ENCODE data around the gene ADGRG1.
A peak's percentile ranks its signal among the peaks of the same experiment; 100 is the strongest.

Gene ADGRG1

DNA sequence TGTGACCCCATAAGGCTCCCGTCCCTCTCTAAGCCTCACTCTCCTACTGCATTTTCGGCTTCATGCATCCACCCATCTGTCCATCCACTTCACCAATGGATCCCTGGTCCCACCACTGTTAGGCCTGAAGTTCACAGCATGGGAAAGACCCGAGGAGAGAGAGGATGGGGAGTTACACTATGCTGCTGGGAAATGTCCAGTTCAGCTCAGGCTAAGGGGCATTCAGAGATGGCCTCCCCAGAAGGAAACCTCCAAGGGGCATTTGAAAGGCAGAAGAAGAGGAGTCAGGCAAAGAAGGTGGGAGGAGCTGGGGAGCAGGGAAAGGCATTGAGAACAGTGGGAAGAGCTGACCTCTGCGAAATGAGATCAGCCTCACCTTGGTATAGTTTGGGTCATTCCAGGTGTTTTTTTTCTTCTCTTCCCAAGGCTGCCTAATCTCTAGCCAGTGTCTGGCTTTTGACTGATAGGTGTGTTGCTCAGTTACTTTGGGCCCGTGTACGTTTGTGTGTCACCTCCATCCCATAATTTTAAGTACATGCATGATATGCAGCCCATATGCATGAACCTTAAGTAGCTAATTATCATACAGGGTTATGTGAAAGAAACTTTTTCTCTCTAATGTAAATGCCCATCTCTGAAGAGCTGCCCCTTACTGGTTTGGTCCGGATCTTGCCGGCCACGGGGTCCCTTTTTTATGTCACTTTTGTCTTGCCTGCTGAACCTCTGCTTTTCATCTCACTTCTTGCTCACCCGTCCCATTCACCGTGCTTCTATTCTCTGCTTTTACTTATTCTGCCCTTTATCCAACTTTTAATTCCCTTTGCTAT, 54.6 kb downstream of the ADGRG1 start:
- no peak overlapping the region for H3K27ac Mint-ChIP-seq
- H3K4me1 Mint-ChIP-seq: peaks cover 8% of the 10 kb centered on the region
- no peak for ATAC-seq
- H3K36me3 Mint-ChIP-seq: no peaks in the 10 kb centered on the region
- no peak overlapping the region for H3K4me3 Mint-ChIP-seq
- no peaks in the 10 kb centered on the region for H3K9me3 Mint-ChIP-seq
- no peaks in the 10 kb centered on the region for H3K27me3 Mint-ChIP-seq

- Mint-ChIP-seq H3K36me3 (no peaks in the 10 kb centered on the region), H3K4me1 (peaks cover 8% of the 10 kb centered on the region), H3K4me3 (no peak overlapping the region), H3K27me3 (no peaks in the 10 kb centered on the region), H3K27ac (no peak overlapping the region), H3K9me3 (no peaks in the 10 kb centered on the region)
- no peak for ATAC-seq
Measured at GRCh38 chr16:57683636-57684545, 55.5 kb downstream of the ADGRG1 start.

- no peak for ATAC-seq
- H3K4me1 Mint-ChIP-seq: peaks cover 12% of the 10 kb centered on the region
- no peaks in the 10 kb centered on the region for H3K9me3 Mint-ChIP-seq
- H3K4me3 Mint-ChIP-seq: no peak overlapping the region
- no peak overlapping the region for H3K27ac Mint-ChIP-seq
- no peaks in the 10 kb centered on the region for H3K36me3 Mint-ChIP-seq
- no peaks in the 10 kb centered on the region for H3K27me3 Mint-ChIP-seq
Measured at GRCh38 chr16:57684626-57685358, 56.4 kb downstream of the ADGRG1 start.

- Mint-ChIP-seq H3K27ac (no peak overlapping the region), H3K4me3 (no peak overlapping the region), H3K27me3 (no peaks in the 10 kb centered on the region), H3K4me1 (peaks cover 16% of the 10 kb centered on the region), H3K9me3 (no peaks in the 10 kb centered on the region), H3K36me3 (no peaks in the 10 kb centered on the region)
- ATAC-seq: no peak
Measured at GRCh38 chr16:57685633-57686032, 57.2 kb downstream of the ADGRG1 start.

DNA sequence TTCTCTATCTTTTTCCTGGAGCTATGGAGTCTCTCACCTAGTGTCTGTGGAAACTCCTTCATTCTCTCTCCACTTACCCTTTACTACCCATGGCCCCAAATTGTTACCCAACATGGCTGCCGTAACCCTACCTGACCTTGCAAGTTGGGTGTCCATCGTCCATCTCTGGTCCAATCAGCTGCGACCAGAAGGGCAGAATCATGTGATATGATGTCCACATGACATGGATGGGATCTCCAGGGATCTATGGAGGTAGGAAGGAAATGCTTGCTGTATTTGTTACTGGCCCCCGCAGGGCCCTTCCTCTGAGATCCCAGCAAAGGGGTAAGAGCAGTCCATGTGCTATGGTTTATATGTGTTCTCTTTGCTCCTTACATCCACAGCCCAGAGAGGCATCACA, 58.1 kb downstream of the ADGRG1 start:
- H3K9me3 Mint-ChIP-seq: no peaks in the 10 kb centered on the region
- H3K4me3 Mint-ChIP-seq: no peak overlapping the region
- no peaks in the 10 kb centered on the region for H3K27me3 Mint-ChIP-seq
- no peak overlapping the region for H3K27ac Mint-ChIP-seq
- no peaks in the 10 kb centered on the region for H3K36me3 Mint-ChIP-seq
- H3K4me1 Mint-ChIP-seq: peaks cover 21% of the 10 kb centered on the region
- ATAC-seq: no peak

DNA sequence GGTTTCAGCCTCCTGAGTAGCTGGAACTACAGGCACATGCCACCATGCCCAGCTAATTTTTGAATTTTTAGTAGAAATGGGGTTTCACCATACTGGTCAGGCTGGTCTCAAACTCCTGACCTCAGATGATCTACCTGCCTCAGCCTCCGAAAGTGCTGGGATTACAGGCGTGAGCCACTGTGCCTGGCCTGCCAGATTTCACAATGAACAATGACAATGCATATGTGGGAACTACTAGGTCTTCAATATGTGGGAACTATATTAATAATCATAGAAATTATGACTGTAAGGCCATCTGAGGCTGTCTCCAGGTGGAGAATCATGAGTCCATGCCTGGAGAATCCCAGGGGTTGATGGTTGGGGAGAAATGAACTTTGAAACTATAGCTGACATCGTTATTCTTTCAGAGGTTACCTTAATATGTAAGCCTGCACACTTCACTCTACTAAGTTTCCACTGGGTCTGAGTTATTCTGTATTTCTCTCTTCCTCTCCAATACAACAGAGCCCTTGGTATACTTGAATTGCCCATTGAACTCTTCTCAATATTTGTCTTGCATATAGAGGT, 59.0 kb downstream of the ADGRG1 start:
- Mint-ChIP-seq H3K4me1 (peaks cover 21% of the 10 kb centered on the region), H3K27me3 (no peaks in the 10 kb centered on the region), H3K36me3 (no peaks in the 10 kb centered on the region), H3K4me3 (no peak overlapping the region), H3K9me3 (no peaks in the 10 kb centered on the region), H3K27ac (no peak overlapping the region)
- ATAC-seq: no peak

DNA sequence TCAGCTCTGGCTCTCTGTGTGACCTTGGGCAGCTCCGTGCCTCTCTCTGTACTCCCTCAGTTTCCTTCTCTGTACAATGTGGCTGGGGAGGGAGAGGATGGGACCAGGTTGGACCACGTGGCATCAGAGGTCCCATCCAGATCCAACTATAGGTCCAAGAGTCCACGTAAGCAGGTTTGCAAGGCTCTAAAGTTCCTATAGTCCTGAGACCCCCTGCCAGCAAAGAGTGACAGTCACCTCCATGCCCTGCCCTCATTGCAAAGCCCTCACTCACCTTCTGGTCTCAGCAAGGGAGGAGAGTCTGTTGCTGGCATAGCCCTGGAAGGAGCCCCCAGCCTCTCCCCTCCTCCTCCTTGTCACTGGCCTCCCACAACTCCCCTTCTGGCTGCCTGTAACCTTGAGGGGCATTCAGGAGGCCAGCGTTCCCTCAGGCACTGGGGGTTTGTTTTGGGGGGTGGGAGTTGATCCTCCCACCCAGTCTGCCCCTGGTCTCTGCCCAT, 60.1 kb downstream of the ADGRG1 start:
- peaks cover 21% of the 10 kb centered on the region for H3K4me1 Mint-ChIP-seq
- no peak overlapping the region for H3K4me3 Mint-ChIP-seq
- no peaks in the 10 kb centered on the region for H3K27me3 Mint-ChIP-seq
- H3K27ac Mint-ChIP-seq: no peak overlapping the region
- no peak for ATAC-seq
- H3K36me3 Mint-ChIP-seq: no peaks in the 10 kb centered on the region
- H3K9me3 Mint-ChIP-seq: no peaks in the 10 kb centered on the region

GRCh38 chr16:57688987-57689761, 60.7 kb downstream of the ADGRG1 start:
- H3K36me3 Mint-ChIP-seq: no peaks in the 10 kb centered on the region
- ATAC-seq: peak; percentile 14
- H3K27me3 Mint-ChIP-seq: no peaks in the 10 kb centered on the region
- H3K4me3 Mint-ChIP-seq: no peak overlapping the region
- no peaks in the 10 kb centered on the region for H3K9me3 Mint-ChIP-seq
- H3K4me1 Mint-ChIP-seq: peaks cover 21% of the 10 kb centered on the region
- H3K27ac Mint-ChIP-seq: peak overlapping the region; percentile 17

GRCh38 chr16:57689762-57690558, 61.5 kb downstream of the ADGRG1 start:
- peak; percentile 63 for ATAC-seq
- no peaks in the 10 kb centered on the region for H3K27me3 Mint-ChIP-seq
- no peaks in the 10 kb centered on the region for H3K9me3 Mint-ChIP-seq
- H3K36me3 Mint-ChIP-seq: no peaks in the 10 kb centered on the region
- peak overlapping the region; percentile 17 for H3K27ac Mint-ChIP-seq
- H3K4me3 Mint-ChIP-seq: no peak overlapping the region
- H3K4me1 Mint-ChIP-seq: peaks cover 27% of the 10 kb centered on the region

DNA sequence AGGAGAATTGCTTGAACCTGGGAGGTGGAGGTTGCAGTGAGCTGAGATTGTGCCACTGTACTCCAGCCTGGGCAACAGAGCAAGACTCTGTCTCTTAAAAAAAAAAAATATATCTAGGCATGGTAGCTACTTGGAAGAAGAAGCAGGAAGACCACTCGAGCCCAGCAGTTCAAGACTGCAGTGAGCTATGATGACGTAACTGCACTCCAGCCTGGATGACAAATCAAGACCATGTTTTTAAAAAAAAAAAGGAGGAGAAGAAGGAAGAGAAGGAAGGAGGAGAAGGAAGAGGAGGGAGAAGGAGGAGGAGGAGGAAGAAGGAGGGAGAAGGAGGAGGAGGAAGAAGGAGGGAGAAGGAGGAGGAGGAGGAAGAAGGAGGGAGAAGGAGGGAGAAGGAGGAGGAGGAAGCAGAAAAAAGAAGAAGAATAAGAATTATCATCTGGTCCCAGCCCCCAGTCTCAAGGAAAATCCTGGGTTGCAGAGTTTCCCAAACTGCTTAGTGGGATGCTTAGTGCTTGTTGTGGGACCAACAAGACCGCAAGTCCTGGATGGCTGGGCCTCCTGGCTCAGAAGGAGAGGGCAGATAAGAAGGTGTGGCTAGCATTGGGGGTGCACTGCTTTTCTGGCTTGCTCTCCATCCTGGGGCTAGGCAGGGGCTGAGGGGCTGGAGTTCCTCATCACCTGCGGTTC, 62.5 kb downstream of the ADGRG1 start:
- no peak for ATAC-seq
- Mint-ChIP-seq H3K27me3 (no peaks in the 10 kb centered on the region), H3K36me3 (no peaks in the 10 kb centered on the region), H3K9me3 (no peaks in the 10 kb centered on the region), H3K27ac (peak overlapping the region; percentile 62), H3K4me1 (peaks cover 33% of the 10 kb centered on the region), H3K4me3 (no peak overlapping the region)

GRCh38 chr16:57692636-57693035, 64.2 kb downstream of the ADGRG1 start:
- no peak for ATAC-seq
- Mint-ChIP-seq H3K27ac (no peak overlapping the region), H3K27me3 (no peaks in the 10 kb centered on the region), H3K9me3 (no peaks in the 10 kb centered on the region), H3K4me3 (no peak overlapping the region), H3K36me3 (no peaks in the 10 kb centered on the region), H3K4me1 (peaks cover 33% of the 10 kb centered on the region)

DNA sequence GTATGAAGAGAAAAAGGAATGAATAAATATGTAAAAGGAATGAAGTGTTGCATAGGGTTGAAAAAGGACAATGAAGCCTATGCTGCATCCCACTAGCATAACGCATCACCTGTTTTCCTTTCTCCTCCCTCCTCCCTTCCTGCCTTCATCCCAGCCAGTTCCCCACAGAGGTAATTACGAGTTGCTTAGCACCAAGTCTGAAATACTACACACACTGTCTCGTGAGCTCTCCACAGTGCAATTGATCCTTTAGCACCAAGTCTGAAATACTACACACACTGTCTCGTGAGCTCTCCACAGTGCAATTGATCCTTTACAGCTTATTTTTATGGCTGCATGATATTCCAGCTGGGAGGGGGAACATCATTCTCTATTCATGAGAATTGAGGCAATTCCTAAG, 65.1 kb downstream of the ADGRG1 start:
- H3K27ac Mint-ChIP-seq: no peak overlapping the region
- no peaks in the 10 kb centered on the region for H3K9me3 Mint-ChIP-seq
- ATAC-seq: no peak
- peaks cover 33% of the 10 kb centered on the region for H3K4me1 Mint-ChIP-seq
- H3K36me3 Mint-ChIP-seq: no peaks in the 10 kb centered on the region
- no peak overlapping the region for H3K4me3 Mint-ChIP-seq
- H3K27me3 Mint-ChIP-seq: peaks cover 2% of the 10 kb centered on the region

DNA sequence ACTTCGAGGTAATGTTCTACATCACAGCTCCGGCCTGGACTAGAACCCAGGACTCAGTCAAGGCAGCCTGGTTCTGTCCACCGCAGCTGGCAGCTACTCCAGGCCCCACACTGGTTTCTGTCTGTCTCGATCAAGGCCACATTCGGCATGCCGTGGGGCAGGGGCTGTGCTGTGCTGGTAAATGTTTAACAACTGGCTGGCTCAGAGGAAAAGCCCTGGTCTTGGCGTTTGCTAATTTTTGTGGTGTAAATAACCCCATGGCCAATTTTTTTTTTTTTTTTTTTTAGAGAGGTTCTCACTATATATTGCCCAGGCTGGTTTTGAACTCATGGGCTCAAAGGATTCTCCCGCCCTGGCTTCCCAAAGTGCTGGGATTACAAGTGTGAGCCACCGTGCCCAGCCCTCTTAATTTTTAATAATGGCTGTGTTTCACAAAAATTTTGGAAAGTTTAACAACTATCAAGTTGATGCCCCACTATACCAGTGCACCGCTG, 65.8 kb downstream of the ADGRG1 start:
- H3K9me3 Mint-ChIP-seq: no peaks in the 10 kb centered on the region
- no peaks in the 10 kb centered on the region for H3K36me3 Mint-ChIP-seq
- peaks cover 31% of the 10 kb centered on the region for H3K4me1 Mint-ChIP-seq
- ATAC-seq: no peak
- peaks cover 9% of the 10 kb centered on the region for H3K27me3 Mint-ChIP-seq
- H3K4me3 Mint-ChIP-seq: peak overlapping the region; percentile 80
- H3K27ac Mint-ChIP-seq: peak overlapping the region; percentile 73
